ENCODE measurements around the gene RFX2. TPM values are rescaled to one million over a fixed set of nuclear protein-coding genes. Genes with fewer than 3 reads are reported as not detected.
"Not testable (repeated sequence)": the region's sequence is repeated elsewhere in the genome, so short reads cannot be mapped to it uniquely, and the experiment has no call there.

RFX2 gene
- total RNA-seq, 1 experiment from 2014 or later = 9.7 TPM

DNA sequence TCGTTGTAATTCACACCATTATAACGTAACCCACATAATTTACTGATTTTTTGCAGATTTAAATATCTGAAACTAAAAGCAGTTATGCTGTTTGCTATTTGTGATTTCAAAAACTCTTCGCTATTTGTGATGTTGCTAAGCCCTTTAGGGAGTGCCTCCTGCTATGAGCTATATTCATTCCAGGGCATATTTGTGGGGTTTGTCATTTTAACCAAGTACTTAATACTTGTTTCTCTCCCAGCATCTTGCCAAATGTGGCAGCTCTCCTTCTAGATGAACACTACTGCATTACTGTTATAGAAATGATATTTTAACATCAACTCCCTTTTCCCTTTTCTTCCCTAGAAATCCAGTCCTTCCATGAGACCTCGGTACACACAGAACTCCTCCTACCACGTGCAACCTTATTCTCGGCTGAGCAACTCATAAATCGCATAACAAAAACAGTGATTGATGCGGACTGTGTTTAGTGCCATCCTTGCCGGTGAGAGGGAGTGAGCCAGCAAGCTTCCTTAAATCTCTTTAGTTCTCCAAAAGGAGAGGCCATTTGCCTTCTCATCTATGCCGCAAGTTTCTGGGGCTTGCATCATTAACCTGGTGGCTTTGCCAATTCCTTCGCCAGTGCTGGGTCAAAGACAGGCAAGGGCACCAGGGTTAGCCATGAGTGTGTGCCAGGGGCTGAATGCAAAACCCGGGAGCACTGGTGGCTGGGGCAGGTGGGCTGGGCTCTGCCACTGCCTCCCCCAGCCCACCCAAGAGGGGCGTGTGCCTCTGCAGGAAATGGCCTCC lies 33.4 kb downstream of the RFX2 start:
- Histone ChIP-seq H3K4me3 (no peak overlapping the region), H3K27ac (peak overlapping the region; percentile 79), H3K36me3 (no peaks in the 10 kb centered on the region), H3K27me3 (replicated peaks) (no peaks in the 10 kb centered on the region), H3K4me1 (replicated peaks) (peaks cover 16% of the 10 kb centered on the region), H3K9me3 (replicated peaks) (no peaks in the 10 kb centered on the region)
- DNase-seq (ENCODE audit: low read depth in 1 of 2, low spot score in 2 of 2) = peak in 1 of 2 experiments; percentile 42

DNA sequence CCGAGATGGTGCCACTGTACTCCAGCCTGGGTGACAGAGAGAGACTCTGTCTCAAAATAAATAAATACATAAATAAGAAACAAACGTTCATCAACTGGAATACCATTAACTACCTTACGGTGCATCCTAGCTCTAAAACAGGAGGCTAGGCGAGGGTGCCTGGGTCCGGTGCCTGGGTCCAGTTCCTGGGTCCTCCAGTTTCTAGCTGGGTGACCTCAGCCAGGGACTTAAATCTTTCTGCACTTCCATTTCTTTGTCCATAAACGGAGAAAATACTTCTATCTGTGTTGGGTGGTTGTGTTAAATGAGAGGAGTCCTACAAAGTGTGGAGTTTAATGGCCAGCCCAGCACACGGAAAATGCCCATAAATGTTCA lies 34.0 kb downstream of the RFX2 start:
- no peaks in the 10 kb centered on the region for H3K27me3 ChIP-seq (replicated peaks)
- H3K27ac ChIP-seq = peak overlapping the region; percentile 79
- H3K36me3 ChIP-seq = no peaks in the 10 kb centered on the region
- no peaks in the 10 kb centered on the region for H3K9me3 ChIP-seq (replicated peaks)
- no peak for DNase-seq (ENCODE audit: low read depth in 1 of 2, low spot score in 2 of 2)
- peaks cover 16% of the 10 kb centered on the region for H3K4me1 ChIP-seq (replicated peaks)
- H3K4me3 ChIP-seq = no peak overlapping the region

DNA sequence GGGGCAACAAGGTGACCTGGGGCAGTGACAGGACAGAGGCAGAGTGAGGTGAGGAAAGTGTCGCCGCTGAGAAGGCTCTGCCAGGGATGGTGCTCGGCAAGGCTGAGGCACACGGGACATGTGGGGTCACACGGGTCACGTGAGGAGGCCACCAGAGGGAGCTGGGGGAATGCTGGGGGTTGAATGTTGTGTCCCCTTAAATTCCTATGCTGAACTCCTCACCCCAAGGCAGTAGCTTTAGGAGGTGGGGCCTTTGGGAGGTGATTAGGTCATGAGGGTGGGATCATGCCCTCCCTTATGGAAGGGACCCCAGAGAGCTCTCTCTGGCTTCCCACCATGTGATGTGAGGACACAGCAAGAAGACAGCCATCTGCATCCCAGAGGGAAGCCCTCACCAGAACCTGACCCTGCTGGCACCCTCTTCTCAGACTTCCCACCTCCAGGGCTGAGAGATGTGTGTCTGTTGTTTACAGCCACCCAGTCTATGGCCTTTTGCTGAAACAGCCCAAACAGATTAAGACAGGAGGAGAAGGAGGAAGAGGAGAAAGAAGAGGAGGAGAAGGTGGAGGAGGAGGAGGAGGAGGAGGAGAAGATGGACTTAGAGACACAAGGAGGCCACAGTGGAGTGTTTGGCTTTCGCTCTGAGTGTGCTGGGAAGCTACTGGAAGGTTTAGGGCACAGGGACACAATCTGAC lies 35.4 kb downstream of the RFX2 start:
- no peak overlapping the region for H3K4me3 ChIP-seq
- H3K9me3 ChIP-seq (replicated peaks) = no peaks in the 10 kb centered on the region
- DNase-seq (ENCODE audit: low read depth in 1 of 2, low spot score in 2 of 2) = peak in 1 of 2 experiments; percentile 28
- no peak overlapping the region for H3K27ac ChIP-seq
- peaks cover 16% of the 10 kb centered on the region for H3K4me1 ChIP-seq (replicated peaks)
- no peaks in the 10 kb centered on the region for H3K27me3 ChIP-seq (replicated peaks)
- H3K36me3 ChIP-seq = no peaks in the 10 kb centered on the region

DNA sequence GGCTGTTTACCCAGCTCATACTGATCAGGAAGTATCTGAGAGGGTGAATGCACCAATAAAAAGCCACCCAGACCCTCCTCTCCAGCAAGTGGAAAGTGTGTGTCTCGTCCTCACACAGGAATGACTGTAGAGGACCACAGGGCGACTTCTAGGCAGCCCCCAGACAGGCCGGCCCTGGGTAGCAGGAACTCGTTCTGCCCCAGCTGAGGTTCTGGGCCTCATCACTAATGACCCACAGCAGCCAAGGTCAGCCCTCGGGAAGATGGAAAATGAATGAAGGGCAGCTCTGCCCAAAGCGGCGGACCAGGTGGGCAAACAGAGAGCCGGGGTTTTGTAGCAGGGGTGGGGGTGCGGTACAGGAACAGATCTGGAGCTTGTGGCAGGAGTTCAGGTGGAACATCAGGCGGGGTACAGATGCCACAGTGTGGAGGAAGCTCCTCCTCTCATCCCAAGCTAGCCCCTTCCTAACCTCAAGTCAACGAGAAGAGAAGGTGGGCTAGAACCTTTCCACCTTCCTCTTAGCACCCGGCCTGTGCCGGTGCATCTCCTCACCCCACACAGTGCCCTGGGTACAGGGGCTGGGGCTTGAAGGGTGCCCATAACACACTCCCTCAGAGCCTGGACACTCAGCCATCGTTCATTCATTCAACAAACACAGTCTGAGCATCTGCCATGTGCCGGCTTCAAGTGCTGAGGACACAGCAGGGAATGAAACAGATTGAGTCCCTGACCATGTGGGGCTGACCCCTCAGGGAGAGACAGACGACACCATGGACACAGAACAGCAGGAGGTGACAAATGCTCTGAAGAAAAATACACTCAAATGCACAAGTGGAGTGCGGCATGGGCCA lies 36.2 kb downstream of the RFX2 start:
- 0 out of 2 replicates have a peak, but pooled peaks cover 3% of the 10 kb centered on the region for H3K9me3 ChIP-seq (replicated peaks)
- peaks cover 16% of the 10 kb centered on the region for H3K4me1 ChIP-seq (replicated peaks)
- H3K4me3 ChIP-seq = no peak overlapping the region
- no peaks in the 10 kb centered on the region for H3K36me3 ChIP-seq
- peak in 1 of 2 experiments; percentile 29 for DNase-seq (ENCODE audit: low read depth in 1 of 2, low spot score in 2 of 2)
- no peak overlapping the region for H3K27ac ChIP-seq
- H3K27me3 ChIP-seq (replicated peaks) = no peaks in the 10 kb centered on the region

DNA sequence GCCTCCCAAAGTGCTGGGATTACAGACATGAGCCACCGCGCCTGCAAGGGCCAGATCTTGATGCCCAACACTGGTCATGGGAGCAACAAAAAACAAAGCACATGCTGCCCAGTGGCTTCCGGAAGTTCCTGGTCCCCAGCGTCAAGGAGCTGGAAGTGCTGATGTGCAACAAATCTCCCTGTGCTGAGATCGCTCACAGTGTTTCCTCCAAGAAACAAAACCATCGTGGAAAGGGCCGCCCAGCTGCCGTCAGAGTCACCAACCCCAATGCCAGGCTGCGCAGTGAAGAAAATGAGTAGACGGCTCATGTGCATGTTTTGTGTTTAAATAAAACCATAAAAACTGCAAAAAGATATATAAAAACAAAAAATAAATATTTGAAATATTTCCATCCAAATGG lies 37.1 kb downstream of the RFX2 start:
- not testable (repeated sequence) for H3K27me3 ChIP-seq (replicated peaks); H3K4me3 ChIP-seq; H3K9me3 ChIP-seq (replicated peaks); H3K36me3 ChIP-seq; H3K27ac ChIP-seq
- DNase-seq (ENCODE audit: low read depth in 1 of 2, low spot score in 2 of 2) = peak in 1 of 2 experiments; percentile 4
- H3K4me1 ChIP-seq (replicated peaks) = peaks cover 16% of the 10 kb centered on the region

DNA sequence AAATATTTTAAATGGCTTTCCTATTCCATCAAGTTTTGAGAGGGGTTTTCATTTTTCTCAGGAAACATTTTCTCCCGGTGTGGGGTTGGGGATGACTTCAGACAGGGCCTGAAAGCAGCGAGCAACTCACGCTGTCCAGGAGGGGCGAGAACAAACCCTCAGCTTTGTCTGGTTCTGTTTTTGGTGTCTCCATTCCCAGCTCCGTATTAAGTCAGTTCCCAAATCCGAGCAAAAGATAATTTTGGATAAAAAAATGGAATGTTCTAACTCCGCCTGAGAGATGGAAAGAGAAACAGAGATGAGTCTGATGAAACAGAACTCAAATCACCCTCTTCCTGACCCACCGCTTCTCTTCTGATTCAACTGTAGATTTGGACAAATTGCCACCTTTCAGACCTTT lies 38.4 kb downstream of the RFX2 start:
- Histone ChIP-seq H3K9me3 (replicated peaks) (0 out of 2 replicates have a peak, but pooled peaks cover 3% of the 10 kb centered on the region), H3K27ac (no peak overlapping the region), H3K27me3 (replicated peaks) (no peaks in the 10 kb centered on the region), H3K4me1 (replicated peaks) (peaks cover 13% of the 10 kb centered on the region), H3K4me3 (no peak overlapping the region), H3K36me3 (no peaks in the 10 kb centered on the region)
- peak in 1 of 2 experiments; percentile 11 for DNase-seq (ENCODE audit: low read depth in 1 of 2, low spot score in 2 of 2)

DNA sequence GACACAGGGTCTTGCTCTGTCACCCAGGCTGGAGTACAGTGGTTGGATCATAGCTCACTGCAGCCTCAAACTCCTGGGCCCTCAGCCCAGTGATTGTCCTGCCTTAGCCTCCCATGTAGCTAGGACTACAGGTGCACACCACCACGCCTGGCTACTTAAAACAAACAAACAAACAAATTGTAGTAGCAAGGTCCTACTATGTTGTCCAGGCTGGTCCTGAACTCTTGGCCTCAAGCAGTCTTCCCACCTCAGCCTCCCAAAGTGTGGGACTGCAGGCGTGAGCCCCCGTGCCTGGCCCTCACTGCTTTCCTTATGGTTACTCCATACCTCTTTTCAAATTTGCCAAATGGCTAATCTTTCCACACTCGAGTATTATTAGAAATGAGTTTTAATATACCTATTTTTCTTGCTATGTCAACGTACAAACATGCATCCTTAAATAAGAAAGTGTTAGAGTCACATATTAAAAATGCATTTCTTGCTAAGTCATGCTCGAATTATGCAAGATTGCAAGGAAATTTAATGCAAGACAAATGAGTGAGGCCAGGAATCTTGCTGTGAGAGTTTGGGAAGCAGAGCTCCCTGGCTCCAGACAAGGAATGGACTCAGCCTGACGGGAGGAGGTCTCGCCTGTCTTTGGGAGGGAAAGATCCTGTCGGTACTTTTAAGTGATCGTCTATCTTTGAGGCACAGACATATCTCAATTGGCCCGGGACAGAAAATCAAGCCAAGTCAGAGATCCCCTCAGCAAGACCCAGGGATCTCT lies 39.4 kb downstream of the RFX2 start:
- H3K9me3 ChIP-seq (replicated peaks) = 0 out of 2 replicates have a peak, but pooled peaks cover 3% of the 10 kb centered on the region
- no peaks in the 10 kb centered on the region for H3K27me3 ChIP-seq (replicated peaks)
- no peaks in the 10 kb centered on the region for H3K36me3 ChIP-seq
- peaks cover 15% of the 10 kb centered on the region for H3K4me1 ChIP-seq (replicated peaks)
- H3K4me3 ChIP-seq = no peak overlapping the region
- DNase-seq (ENCODE audit: low read depth in 1 of 2, low spot score in 2 of 2) = peak in 1 of 2 experiments; percentile 20
- H3K27ac ChIP-seq = no peak overlapping the region

DNA sequence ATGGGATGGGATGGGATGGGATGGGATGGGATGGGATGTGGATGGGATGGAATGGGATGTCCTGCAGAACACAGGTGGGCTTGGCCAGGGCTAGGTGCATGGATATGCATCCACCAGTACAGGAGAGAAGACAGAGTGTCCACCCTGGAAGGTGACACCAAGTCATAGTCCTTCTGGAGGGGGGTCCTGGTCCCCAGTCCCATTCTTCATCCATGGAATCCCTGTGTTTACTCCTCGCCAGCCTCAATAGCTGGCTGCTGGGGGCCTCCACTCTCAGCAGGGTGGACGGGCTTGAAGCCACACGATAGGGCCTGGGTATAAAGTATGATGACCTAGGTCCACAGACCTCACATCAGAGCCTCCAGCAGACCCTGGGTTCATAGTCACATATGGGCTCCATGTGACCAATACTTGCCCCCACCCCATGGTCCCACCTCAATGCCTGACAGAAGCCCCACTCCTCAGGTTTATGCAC lies 40.1 kb downstream of the RFX2 start:
- Histone ChIP-seq H3K27me3 (replicated peaks) (no peaks in the 10 kb centered on the region), H3K9me3 (replicated peaks) (0 out of 2 replicates have a peak, but pooled peaks cover 3% of the 10 kb centered on the region), H3K27ac (no peak overlapping the region), H3K4me3 (no peak overlapping the region), H3K36me3 (no peaks in the 10 kb centered on the region), H3K4me1 (replicated peaks) (peaks cover 20% of the 10 kb centered on the region)
- peak in 1 of 2 experiments; percentile 22 for DNase-seq (ENCODE audit: low read depth in 1 of 2, low spot score in 2 of 2)

DNA sequence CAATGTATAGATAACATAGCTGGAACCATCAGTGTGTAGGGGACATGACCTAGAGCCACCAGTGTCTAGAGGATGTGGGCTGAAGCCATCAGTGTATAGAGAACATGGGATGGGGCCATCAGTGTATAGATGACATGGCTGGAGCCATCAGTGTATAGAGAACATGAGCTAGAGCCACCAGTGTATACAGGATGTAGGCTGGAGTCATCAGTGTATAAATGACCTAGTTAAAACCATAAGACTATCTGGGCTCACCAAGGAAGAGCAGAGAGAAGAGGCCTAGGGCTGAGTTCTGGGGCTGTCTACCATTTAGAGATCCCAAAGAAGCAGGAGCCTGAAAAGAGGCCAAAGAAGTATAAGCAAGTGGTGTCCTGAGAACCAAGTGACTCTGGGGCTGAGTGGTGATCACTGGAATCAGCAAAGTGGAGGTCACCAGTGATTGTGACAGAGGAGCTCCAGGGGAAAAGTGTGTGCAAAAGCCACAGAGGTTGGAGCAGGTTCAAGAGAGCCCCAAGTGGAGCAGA lies 41.0 kb downstream of the RFX2 start:
- DNase-seq (ENCODE audit: low read depth in 1 of 2, low spot score in 2 of 2) = peak in 1 of 2 experiments; percentile 10
- 0 out of 2 replicates have a peak, but pooled peaks cover 3% of the 10 kb centered on the region for H3K9me3 ChIP-seq (replicated peaks)
- peaks cover 24% of the 10 kb centered on the region for H3K4me1 ChIP-seq (replicated peaks)
- no peak overlapping the region for H3K27ac ChIP-seq
- no peak overlapping the region for H3K4me3 ChIP-seq
- H3K36me3 ChIP-seq = no peaks in the 10 kb centered on the region
- H3K27me3 ChIP-seq (replicated peaks) = no peaks in the 10 kb centered on the region

DNA sequence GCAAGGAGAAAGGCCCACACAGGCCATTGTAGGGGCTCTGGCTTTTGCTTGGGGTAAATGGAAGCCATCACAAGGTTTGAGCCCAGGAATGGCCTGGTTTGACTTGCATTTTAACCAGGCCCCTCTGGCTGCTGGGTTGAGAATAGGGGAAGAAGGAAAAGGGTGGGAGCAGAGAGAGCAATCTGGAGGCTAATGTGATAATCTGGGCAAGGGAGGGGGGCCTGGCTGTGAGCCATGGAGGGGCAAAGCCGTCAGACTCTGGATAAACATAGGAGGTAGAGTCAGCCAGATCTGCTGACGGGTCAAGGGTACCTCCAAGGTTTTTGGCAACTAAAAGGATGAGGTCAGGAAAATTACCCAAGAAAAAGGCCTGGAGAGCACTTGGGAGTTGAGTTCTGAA lies 41.6 kb downstream of the RFX2 start:
- Histone ChIP-seq H3K36me3 (no peaks in the 10 kb centered on the region), H3K27ac (no peak overlapping the region), H3K27me3 (replicated peaks) (no peaks in the 10 kb centered on the region), H3K4me1 (replicated peaks) (peaks cover 25% of the 10 kb centered on the region), H3K4me3 (no peak overlapping the region), H3K9me3 (replicated peaks) (0 out of 2 replicates have a peak, but pooled peaks cover 3% of the 10 kb centered on the region)
- peak in 1 of 2 experiments; percentile 25 for DNase-seq (ENCODE audit: low read depth in 1 of 2, low spot score in 2 of 2)

DNA sequence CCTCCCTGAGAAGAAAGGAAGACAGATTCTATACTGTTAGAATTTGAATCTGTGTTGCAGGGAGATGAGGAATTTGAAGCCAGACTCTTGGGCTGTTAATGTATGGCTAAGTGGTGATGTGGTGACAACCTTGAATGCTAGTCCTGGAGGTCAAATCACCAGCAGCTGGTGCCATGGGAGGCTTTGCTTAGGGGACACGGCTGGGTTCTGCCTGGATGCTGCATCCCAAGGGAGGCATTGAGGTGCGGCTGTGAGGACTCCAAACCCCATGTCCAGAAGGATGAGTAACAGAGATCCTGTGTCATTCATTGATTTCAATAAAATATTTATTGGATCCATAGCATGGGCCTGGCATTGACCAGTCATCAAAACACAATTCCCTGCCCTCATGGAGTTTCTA lies 42.3 kb downstream of the RFX2 start:
- Histone ChIP-seq H3K4me1 (replicated peaks) (peaks cover 25% of the 10 kb centered on the region), H3K27me3 (replicated peaks) (no peaks in the 10 kb centered on the region), H3K9me3 (replicated peaks) (0 out of 2 replicates have a peak, but pooled peaks cover 3% of the 10 kb centered on the region), H3K36me3 (no peaks in the 10 kb centered on the region), H3K4me3 (no peak overlapping the region), H3K27ac (no peak overlapping the region)
- peak in 1 of 2 experiments; percentile 16 for DNase-seq (ENCODE audit: low read depth in 1 of 2, low spot score in 2 of 2)

DNA sequence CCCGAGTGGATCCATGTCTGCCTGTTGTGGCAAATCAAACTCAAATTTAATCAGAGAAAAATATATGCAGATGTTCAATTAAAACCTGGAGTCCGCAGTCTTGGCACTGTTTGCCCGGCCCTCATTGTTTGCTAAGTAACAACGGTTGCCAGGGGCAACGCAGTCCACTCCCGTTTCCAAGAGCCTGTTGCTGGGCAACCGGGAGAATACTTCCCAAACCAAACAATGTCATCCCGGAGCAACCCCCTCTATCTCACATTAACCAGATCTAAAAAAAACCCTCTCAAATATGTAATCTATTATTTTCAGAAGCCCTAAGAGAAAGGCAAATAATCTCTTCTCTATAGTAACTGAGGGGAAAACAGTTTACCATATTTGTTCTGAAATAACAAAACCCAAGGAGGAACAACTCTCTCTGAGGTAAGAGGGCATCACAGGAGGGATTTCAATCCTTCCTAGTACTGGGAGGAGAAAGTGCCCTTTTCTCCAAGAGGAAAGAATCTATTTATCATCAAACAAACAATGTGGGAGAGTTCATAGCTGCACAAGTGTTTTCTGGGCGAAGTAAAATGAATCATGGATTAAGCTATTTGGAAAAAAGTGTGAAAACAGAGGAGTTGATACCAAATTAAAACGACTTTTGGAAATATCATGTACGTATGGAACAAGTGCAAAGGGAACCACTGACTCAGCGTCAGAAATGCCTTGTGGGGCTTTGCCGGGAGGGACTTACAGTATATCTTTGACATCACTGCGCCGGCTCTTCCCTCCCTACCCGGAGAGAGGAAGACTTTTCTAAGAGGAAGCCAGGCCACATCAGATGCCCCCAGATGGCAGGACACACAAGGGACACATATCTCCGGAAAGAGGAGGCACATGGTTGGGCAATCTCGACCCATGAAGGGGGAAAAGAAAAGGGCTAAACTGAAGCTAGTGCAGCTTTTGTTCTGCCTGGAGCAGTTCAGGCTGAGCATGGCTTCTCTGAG lies 43.3 kb downstream of the RFX2 start:
- peaks cover 25% of the 10 kb centered on the region for H3K4me1 ChIP-seq (replicated peaks)
- no peak overlapping the region for H3K4me3 ChIP-seq
- H3K27me3 ChIP-seq (replicated peaks) = no peaks in the 10 kb centered on the region
- H3K27ac ChIP-seq = peak overlapping the region; percentile 63
- H3K36me3 ChIP-seq = no peaks in the 10 kb centered on the region
- 0 out of 2 replicates have a peak, but pooled peaks cover 3% of the 10 kb centered on the region for H3K9me3 ChIP-seq (replicated peaks)
- peak; percentile 75 to 88 for DNase-seq (ENCODE audit: low read depth in 1 of 2, low spot score in 2 of 2)

Measured in SJSA1 (cell line).